Measurements from ENCODE around the gene TRIM5.

DNA sequence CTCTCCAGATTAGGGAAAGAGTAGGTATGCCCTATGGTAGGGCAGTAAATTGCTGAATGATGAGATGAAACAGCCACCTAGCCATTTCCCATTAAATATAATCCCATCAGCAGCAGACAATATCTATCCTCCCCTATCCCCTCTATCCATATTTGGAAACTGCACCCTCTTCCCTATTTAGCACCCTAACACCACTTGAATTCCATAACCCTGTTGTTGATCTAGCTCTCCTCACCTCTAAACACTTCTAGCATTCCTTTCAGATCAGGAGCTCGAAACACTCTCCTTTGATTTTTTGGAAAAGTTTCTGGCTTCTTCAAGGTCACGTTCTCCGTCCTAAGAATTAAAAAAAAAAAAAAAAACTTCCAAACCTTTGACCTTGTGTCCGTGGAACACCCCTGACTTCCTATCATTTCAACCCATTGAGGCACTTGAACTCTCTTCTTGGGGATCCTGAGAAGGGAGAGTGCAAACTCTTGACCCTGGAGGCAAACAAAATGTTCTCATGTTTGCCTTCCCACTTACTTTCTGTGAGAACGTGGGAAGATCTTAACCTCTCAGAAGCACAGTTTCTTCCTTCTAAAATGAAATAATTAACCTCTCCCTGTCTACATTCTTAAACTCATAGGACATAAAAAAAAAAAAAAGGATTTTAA lies 19.0 kb downstream of the TRIM5 start:
- TF ChIP-seq, protein P1, sequence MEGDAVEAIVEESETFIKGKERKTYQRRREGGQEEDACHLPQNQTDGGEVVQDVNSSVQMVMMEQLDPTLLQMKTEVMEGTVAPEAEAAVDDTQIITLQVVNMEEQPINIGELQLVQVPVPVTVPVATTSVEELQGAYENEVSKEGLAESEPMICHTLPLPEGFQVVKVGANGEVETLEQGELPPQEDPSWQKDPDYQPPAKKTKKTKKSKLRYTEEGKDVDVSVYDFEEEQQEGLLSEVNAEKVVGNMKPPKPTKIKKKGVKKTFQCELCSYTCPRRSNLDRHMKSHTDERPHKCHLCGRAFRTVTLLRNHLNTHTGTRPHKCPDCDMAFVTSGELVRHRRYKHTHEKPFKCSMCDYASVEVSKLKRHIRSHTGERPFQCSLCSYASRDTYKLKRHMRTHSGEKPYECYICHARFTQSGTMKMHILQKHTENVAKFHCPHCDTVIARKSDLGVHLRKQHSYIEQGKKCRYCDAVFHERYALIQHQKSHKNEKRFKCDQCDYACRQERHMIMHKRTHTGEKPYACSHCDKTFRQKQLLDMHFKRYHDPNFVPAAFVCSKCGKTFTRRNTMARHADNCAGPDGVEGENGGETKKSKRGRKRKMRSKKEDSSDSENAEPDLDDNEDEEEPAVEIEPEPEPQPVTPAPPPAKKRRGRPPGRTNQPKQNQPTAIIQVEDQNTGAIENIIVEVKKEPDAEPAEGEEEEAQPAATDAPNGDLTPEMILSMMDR (IDR thresholded peaks at IDR 0.05 in 8 of 11, conservative IDR thresholded peaks at IDR 0.05 in 3 of 11): no peak
- no peak for TF ChIP-seq POLR2A (IDR thresholded peaks at IDR 0.05)

All from spleen (tissue), 7 donors.